Keratinocyte (primary cell): ENCODE measurements around the gene FARP2. TPM values are rescaled to one million over a fixed set of nuclear protein-coding genes. Genes with fewer than 3 reads are reported as not detected.
A peak's percentile ranks its signal among the peaks of the same experiment; 100 is the strongest.

Source experiments
- DNase-seq: peaks from one replicate; pipeline ENCODE4 v3.0.0-alpha.2; 2011; ENCODE audit warnings: low read depth, missing footprints, low spot score
- FAIRE-seq: peaks from 2 replicates; lab custom pipeline; 2011; peaks lifted over from hg19 to GRCh38; lab: Jason Lieb, UNC
- H2AFZ ChIP-seq: 2 replicates; pipeline ENCODE4 v1.6.0; 2012; ENCODE audit warnings: low read length, control low read depth, inconsistent platforms; ENCODE audit not compliant: control insufficient read depth
- H3K27ac ChIP-seq: 2 replicates; pipeline ENCODE4 v1.5.1; 2011; ENCODE audit warnings: low read length; ENCODE audit not compliant: control insufficient read depth, insufficient read depth
- H3K27me3 ChIP-seq: 3 replicates; pipeline ENCODE4 v1.6.0; 2011; ENCODE audit warnings: low read length; ENCODE audit not compliant: control insufficient read depth, insufficient read depth; ENCODE audit errors: extremely low read depth
- H3K36me3 ChIP-seq, 2 experiments: 2 replicates in 1 of 2; 3 replicates in 1 of 2; pipeline ENCODE4 v1.5.1; 2011; ENCODE audit warnings: low read length in 2 of 2, mild to moderate bottlenecking in 1 of 2; ENCODE audit not compliant: control insufficient read depth in 2 of 2, insufficient read depth in 2 of 2; ENCODE audit errors: extremely low read depth in 1 of 2
- H3K4me1 ChIP-seq: 3 replicates; pipeline ENCODE4 v1.5.1; 2011; ENCODE audit warnings: low read length; ENCODE audit not compliant: control insufficient read depth, insufficient read depth; ENCODE audit errors: extremely low read depth
- H3K4me2 ChIP-seq: 3 replicates; pipeline ENCODE4 v1.6.0; 2011; ENCODE audit warnings: low read depth, low read length; ENCODE audit not compliant: control insufficient read depth, insufficient read depth; ENCODE audit errors: extremely low read depth
- H3K4me3 ChIP-seq, 3 experiments: fragments of 200-600 bp in 1 of 3; sonication (generic) in 1 of 3; 2 replicates in 2 of 3; 3 replicates in 1 of 3; pipeline ENCODE4 v1.5.1; 2011 to 2016; ENCODE audit warnings: low read length in 3 of 3, mild to moderate bottlenecking in 3 of 3, control low read depth in 2 of 3, inconsistent platforms in 1 of 3, low read depth in 1 of 3, mixed read lengths in 1 of 3, mixed run types in 1 of 3, moderate library complexity in 1 of 3; ENCODE audit not compliant: control insufficient read depth in 2 of 3, insufficient read depth in 2 of 3; ENCODE audit errors: extremely low read depth in 1 of 3
- H3K79me2 ChIP-seq: 2 replicates; pipeline ENCODE4 v1.6.0; 2012; ENCODE audit warnings: low read length; ENCODE audit not compliant: control insufficient read depth, insufficient read depth
- H3K9ac ChIP-seq: 3 replicates; pipeline ENCODE4 v1.6.0; 2011; ENCODE audit warnings: low read length; ENCODE audit not compliant: control insufficient read depth, insufficient read depth; ENCODE audit errors: extremely low read depth
- H3K9me1 ChIP-seq: 3 replicates; pipeline ENCODE4 v1.6.0; 2011; ENCODE audit warnings: low read length; ENCODE audit not compliant: control insufficient read depth, insufficient read depth; ENCODE audit errors: extremely low read depth
- H3K9me3 ChIP-seq: 2 replicates; pipeline ENCODE4 v1.5.1; 2012; ENCODE audit warnings: low read depth, low read length; ENCODE audit not compliant: control insufficient read depth
- H4K20me1 ChIP-seq: 3 replicates; pipeline ENCODE4 v1.6.0; 2011; ENCODE audit warnings: low read length; ENCODE audit not compliant: control insufficient read depth, insufficient read depth; ENCODE audit errors: extremely low read depth
- EZH2 ChIP-seq: IDR thresholded peaks from one replicate; pipeline ENCODE4 v1.6.1; 2012; ENCODE audit warnings: inconsistent platforms, mild to moderate bottlenecking, low read length, moderate library complexity
- dilution Hi-C: fragments of 300-500 bp; cut with MboI; formaldehyde crosslinking; loops from one replicate; pipeline ENCODE4 v1.7.0; 2020; ENCODE audit warnings: low sequenced_read_pairs; ENCODE audit not compliant: extremely low pct_ligation_motif_present
- polyA plus RNA-seq, 5 experiments: library from polyadenylated mRNA; depleted of rRNA in 3 of 5; stranded (reverse) in 3 of 5; stranded (forward) in 1 of 5; unstranded in 1 of 5; fragments of >200 nt; gene quantifications; 1 replicate in 1 of 5; 2 replicates in 3 of 5; 3 replicates in 1 of 5; pipeline versions ENCODE4 v1.2.1 to v1.2.3, GENCODE V29; 2011 to 2012; ENCODE audit warnings: missing spikeins in 2 of 5, low read depth in 1 of 5, low replicate concordance in 1 of 5
- TF ChIP-seq, protein P1 (sequence below), 3 experiments: IDR thresholded peaks in 1 of 3; conservative IDR thresholded peaks in 1 of 3; optimal IDR thresholded peaks in 1 of 3; 2 replicates in 2 of 3; 3 replicates in 1 of 3; pipeline versions ENCODE3 to v1.5.1; 2011; ENCODE audit warnings: low read length in 3 of 3, mild to moderate bottlenecking in 3 of 3, moderate library complexity in 2 of 3, control low read depth in 1 of 3, inconsistent platforms in 1 of 3; ENCODE audit not compliant: insufficient read depth in 2 of 3; ENCODE audit errors: extremely low read depth in 1 of 3

The FARP2 gene
- polyA plus RNA-seq, 1 donor (not counting 4 experiments of a cell fraction or from before 2014, with no cell fraction given): 39.3 TPM

DNA sequence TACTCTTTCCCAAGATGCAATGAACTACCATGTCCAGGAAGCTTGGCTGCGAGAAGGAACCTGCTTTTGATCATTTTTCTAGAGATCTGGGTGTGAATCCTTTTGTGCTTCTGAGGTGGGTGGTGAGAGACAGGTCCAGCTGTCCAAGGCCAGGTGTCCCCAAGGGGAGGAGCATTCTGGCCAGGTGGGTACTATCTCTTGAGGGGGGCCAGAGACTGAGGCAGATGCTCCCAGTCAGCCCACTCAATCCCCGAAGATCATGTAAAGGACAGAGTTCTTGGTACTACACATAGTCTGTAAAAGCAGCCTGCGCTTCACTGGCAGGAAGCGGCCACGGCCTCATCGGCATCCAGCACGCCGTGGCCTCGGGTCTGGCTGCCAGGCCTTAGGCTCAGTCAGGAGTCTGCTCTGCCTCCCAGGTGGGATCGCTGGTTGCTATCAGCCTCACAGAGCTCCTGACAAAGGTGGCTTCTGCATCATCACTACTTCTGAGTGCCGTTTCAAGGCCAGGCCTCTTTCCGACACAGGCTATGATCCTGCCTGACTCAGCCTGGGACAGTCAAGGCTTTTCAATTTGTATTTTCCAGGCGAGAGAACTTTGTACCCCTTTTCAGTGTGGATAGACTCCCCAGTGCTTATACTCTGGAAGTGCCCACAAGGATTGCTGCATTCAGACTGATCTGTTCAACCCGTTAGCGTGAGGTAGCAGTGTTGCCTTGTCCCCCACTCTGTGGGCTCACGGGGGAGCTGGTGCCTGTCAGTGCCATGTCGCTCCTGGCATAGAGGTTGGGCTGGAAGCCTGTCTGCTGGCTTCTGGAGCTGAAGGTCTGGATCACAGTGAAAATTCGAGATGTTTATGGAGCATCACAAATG lies 123.2 kb downstream of the FARP2 start:
- no peak for FAIRE-seq
- H3K4me2 ChIP-seq: no peak overlapping the region

DNA sequence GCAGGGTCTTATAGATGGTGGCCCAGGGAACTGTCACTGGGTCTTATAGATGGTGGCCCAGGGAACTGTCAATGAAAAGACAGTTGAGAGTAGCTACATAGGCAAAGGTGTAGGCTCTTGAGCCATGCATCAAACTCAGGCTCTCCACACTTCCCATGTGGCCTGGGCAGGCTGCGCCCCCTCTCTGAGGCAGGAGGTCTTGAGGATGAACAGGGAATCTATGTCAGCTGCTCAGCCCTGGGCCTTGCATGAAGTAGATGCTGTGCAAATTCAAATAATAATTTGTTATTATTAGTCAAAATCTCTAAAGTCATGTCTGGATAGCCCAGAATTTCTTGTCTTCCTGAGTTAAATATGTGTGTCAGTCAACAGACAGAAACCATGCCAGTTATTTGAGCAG lies 125.6 kb downstream of the FARP2 start:
- H3K4me2 ChIP-seq: no peak overlapping the region

More for the DNA sequence above, 123.2 kb downstream of the FARP2 start:
- H3K9ac ChIP-seq: no peak overlapping the region
- dilution Hi-C loops: loop anchor here (5.0 to 25.0 kb wide), 2 partner anchors 52 to 108 kb away; no protein-coding TSS in a partner anchor
- H3K4me1 ChIP-seq: no peaks in the 10 kb centered on the region
- peaks cover 0 to 15% of the 10 kb centered on the region in 2 experiments for H3K36me3 ChIP-seq
- H2AFZ ChIP-seq: no peak overlapping the region
- H3K9me3 ChIP-seq: no peaks in the 10 kb centered on the region
- TF ChIP-seq EZH2: no peak
- TF ChIP-seq, protein P1, sequence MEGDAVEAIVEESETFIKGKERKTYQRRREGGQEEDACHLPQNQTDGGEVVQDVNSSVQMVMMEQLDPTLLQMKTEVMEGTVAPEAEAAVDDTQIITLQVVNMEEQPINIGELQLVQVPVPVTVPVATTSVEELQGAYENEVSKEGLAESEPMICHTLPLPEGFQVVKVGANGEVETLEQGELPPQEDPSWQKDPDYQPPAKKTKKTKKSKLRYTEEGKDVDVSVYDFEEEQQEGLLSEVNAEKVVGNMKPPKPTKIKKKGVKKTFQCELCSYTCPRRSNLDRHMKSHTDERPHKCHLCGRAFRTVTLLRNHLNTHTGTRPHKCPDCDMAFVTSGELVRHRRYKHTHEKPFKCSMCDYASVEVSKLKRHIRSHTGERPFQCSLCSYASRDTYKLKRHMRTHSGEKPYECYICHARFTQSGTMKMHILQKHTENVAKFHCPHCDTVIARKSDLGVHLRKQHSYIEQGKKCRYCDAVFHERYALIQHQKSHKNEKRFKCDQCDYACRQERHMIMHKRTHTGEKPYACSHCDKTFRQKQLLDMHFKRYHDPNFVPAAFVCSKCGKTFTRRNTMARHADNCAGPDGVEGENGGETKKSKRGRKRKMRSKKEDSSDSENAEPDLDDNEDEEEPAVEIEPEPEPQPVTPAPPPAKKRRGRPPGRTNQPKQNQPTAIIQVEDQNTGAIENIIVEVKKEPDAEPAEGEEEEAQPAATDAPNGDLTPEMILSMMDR (optimal IDR thresholded peaks at IDR 0.05 in 1 of 3, IDR thresholded peaks at IDR 0.05 in 1 of 3, conservative IDR thresholded peaks at IDR 0.05 in 1 of 3; ENCODE audit: extremely low read depth in 1 of 3, insufficient read depth in 2 of 3, low read length in 3 of 3): no peak
- H3K27ac ChIP-seq: no peak overlapping the region
- no peaks in the 10 kb centered on the region for H3K79me2 ChIP-seq
- H3K4me3 ChIP-seq: no peak overlapping the region
- no peaks in the 10 kb centered on the region for H4K20me1 ChIP-seq
- no peaks in the 10 kb centered on the region for H3K27me3 ChIP-seq
- DNase-seq: no peak
- H3K9me1 ChIP-seq: no peaks in the 10 kb centered on the region

More for the DNA sequence above, 125.6 kb downstream of the FARP2 start:
- Histone ChIP-seq H3K4me1 (no peaks in the 10 kb centered on the region), H3K79me2 (no peaks in the 10 kb centered on the region), H3K4me3 (no peak overlapping the region), H3K27me3 (no peaks in the 10 kb centered on the region), H3K9me1 (no peaks in the 10 kb centered on the region), H3K9ac (no peak overlapping the region), H3K9me3 (no peaks in the 10 kb centered on the region), H3K36me3 (peaks cover 0 to 14% of the 10 kb centered on the region in 2 experiments), H4K20me1 (no peaks in the 10 kb centered on the region), H3K27ac (no peak overlapping the region), H2AFZ (no peak overlapping the region)
- dilution Hi-C loops: loop anchor here (25.0 kb wide), 1 partner anchor 106 kb away; no protein-coding TSS in a partner anchor
- DNase-seq (no peak), FAIRE-seq (no peak)
- TF ChIP-seq EZH2: no peak
- TF ChIP-seq, protein P1 (optimal IDR thresholded peaks at IDR 0.05 in 1 of 3, IDR thresholded peaks at IDR 0.05 in 1 of 3, conservative IDR thresholded peaks at IDR 0.05 in 1 of 3; ENCODE audit: extremely low read depth in 1 of 3, insufficient read depth in 2 of 3, low read length in 3 of 3): peak in 1 of 3 experiments; percentile 2
